ENCODE results near the gene SHPK.

Gene SHPK

DNA sequence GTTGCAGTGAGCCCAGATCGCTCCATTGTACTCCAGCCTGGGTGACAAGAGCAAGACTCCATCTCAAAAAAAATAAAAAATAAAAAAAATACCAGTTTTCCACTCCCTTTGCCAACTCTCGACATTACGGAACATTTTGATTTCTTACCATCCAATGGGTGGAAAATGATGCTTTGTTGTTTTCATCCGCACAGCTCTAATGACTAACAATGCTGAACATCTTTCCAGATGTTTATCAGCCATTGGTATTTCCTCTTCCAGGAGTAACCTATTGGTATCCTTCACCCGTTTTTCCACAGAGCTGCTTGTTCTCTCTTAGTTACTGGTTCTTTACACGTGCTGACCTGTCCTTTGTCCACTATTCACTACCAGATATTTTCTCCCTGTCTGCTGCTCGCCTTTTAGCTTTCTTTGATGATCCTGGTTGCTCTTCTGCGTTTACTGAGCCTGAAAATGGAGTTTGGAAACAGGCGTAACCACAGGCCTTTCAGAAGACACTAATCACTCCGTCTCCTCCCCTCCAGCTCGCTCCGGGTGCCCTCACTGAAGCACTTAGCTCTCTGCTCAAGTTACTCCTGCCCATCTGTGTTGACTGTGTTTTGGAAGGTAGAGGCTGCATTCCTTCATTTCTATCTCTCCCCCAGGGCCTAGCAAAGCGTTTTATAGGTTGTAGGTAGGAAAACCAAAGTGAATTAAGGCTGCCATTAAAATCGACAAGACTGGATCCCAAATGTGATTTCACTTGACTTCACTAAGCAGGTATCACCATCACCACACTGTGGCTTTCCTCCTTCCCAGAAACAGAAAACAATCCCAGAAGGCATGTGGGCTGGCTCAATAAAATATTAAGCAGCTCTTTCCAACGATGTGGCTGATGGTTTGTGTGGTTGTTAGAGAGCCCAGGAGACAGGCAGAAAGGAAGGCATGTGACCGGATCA lies 8.9 kb downstream of the SHPK start:
- no peak for FAIRE-seq

DNA sequence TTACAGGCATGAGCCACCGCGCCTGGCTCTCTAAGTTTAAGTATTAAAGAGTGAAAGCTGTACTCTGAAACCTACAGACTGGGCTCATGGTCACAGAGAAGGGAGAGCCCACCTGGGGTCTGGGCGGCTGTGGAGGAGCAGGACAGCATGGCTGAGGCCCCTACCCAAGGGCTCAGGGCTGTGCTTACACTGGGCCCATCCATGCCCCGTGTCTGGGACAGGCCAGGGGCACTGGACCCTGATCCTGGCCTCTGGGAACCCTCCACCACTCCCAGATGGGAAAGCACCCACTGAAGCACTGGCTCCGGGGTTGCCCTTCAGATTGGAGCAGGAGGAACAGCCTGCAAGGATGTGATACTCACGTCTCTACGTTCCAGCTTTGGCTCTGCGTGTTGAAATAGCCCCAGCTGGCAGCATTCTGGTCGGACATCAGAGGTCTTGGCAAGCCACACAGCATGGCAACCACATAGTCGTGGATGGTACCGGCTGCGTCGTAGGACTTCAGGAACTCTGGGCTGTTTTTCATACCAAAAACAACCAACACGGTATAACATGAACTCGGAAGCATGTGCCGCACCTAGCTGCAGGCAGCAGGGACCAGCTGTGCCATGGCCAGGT lies 13.0 kb downstream of the SHPK start:
- no peak for FAIRE-seq

DNA sequence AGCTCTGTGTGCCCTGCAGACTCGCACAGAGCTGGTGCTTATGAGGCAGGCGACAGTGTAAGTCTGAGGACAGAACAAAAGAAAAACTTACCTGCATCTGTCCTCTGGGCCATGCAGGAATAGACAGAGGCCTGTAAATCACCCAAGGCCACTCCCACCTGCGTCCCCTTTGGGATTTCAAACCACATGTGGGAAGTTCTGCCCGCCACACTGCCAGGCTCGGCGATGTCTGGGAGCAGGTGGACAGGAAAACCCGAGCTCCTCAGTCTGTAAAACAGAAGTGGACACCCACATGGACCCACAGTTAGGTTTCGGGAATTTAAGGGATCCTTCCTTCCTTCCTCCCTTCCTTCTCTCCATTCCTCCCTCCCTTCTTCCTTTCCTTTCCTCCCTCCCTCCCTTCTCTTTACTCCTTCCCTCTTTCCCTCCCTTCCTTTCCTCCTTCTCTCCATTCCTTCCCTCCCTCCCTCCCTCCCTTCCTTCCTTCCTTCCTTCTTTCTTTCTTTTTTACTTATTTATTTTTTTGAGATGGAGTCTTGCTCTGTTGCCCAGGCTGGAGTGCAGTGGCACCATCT lies 14.8 kb downstream of the SHPK start:
- no peak for FAIRE-seq

DNA sequence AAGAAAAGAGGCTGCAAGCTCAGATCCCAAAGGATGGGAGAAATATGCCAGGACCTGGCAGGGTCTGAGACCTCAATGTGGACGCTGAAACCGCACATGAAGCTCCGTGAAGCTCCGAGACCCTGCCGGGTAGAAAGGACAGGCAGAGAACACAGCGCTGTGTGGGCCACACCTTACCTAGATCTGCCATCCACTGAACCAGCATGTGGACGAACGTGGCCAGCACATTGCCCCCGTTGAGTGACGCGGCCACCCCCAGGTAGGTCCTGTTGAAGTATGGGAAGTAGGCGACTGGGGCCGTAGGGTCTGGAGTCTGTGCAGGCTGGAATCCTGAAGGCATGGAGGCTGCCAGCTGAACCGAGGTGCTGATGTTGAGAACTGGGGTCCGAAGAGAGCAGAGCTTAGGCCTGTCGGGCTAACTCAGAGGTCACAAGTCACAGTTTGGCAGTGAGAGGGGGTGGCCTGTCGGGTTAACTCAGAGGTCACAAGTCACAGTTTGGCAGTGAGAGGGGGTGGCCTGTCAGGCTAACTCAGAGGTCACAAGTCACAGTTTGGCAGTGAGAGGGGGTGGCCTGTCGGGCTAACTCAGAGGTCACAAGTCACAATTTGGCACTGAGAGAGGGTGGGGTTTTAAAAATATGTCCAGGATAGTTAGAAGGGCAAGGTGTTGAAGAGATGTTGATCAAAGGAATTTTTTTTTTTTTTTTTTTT lies 20.7 kb downstream of the SHPK start:
- FAIRE-seq: no peak

DNA sequence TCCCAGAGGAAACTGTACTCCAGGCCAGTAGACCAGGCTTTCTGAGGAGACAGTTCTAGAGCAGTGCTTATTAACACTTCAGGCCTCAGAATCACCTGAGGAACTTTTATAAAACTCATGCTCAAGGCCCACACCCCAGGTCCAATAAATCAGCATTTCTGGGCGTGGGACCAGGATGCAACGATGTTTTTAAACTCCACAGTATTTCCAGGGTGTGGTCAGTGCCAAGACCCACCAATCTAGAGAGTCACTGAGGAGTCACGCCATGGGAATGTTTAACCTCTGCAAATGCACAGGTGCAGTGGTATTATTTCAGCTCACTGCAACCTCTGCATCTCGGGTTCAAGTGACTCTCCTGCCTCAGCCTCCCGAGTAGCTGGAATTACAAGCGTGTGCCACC lies 22.9 kb downstream of the SHPK start:
- FAIRE-seq: no peak

DNA sequence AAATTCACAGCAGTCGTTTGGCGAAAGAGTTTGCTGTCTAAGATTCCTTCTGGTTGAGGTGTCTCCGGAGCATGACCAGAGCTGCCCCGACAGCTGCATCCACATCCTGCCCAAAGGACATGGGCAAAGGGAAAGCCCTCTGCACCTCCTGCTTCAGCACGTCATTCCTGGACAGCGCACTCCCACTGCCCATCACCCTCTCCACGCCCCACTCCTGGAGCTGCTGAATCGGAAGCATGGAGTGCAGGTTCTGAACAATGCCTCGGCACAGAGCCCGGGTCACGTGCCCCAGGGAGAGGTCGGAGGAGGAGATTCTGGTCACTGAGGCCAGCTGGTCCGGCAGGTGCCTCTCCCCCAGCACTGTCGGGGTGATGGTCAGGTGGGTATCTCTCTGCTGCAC lies 25.5 kb downstream of the SHPK start:
- no peak for FAIRE-seq

DNA sequence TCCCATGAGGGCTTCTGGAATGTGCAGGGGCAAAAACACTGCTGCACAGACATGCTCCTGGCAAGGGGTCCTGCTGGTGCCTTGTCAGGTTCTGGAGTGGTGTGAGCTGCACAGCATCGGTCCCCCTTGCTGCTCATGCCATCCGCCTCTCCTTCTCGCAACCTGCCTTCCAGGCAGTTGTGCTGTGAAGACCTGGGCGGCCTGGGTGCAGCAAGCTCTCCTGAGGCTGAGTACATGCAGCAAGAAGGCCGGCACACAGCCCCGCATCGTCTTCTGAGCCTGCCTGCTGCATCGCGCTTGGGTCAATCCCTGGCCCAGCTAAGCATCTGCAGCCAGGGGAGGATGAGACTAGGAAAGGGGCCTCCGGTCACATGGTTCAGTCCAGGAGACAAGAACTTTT lies 26.4 kb downstream of the SHPK start:
- no peak for FAIRE-seq

DNA sequence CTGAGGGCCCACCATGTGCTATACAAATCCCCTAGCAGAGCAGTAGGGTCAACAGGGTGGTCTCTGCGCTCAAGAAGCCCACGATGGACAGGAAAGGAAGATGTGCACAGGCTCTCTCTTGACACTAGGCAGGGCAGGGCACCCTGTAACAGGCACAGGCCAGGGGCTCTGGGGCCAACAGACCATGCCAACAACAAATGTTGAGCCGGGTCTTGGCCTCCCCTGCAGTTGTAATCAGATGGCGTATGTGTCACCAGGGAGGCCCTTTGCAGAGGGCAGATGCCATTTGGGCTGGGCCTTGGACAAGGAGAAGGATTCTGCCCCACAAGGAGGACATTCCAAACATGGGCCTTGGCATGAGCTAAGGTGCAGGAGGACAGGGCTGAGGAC lies 32.2 kb downstream of the SHPK start:
- FAIRE-seq: no peak

DNA sequence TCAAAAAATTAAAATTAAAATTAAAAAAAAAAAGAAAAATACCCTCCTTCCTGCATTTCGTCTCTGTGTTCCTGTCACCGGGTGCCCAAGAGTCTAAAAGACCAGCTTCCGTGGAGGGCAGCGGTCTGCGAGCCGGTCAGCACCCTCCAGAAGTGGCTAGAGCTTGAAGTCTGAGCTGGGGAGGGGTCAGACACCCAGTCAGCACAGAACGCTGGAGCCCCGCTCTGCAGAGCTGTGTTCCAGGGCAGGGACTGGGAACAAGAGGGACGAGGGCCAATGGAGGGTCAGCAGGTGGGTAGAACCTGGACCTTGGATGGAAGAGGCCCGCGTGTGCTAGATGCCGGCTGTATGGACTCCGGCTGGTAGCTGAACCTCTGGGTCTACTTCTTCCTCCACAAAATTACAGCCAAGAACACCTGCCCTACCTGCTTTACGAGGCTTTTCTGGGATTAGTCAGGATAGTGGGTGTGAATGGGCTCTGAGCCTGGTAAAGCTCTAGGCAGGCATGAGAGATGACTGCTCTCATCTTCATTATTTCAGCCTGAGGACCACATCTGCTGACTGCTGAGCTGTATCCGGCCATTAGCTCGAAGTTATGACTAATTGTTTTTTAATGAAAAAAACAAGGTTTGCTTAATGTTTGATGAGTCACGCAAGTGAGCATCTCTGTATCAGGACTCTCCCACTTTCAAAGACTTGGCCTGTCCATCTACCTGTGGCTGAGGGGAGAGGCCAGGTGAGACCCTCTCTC lies 32.8 kb downstream of the SHPK start:
- FAIRE-seq: no peak

DNA sequence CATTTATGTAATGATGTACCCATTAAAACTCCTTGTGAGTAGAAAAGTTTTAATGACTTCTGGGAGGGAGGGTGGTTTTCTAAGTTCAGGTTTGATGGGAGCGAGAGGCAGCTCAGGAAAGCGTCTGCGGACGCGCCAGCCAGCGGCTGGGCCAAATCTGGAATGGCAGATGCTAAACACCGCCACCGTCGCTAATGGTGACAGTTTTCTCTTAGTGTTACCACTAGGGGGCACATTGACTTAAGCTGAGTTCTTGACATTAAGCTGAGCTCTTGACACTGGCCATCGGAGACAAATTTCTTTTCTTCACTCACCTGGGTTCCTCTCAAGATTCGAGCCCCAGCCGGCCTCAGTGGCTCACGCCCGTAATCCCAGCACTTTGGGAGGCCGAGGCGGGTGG lies 33.6 kb downstream of the SHPK start:
- FAIRE-seq: no peak

DNA sequence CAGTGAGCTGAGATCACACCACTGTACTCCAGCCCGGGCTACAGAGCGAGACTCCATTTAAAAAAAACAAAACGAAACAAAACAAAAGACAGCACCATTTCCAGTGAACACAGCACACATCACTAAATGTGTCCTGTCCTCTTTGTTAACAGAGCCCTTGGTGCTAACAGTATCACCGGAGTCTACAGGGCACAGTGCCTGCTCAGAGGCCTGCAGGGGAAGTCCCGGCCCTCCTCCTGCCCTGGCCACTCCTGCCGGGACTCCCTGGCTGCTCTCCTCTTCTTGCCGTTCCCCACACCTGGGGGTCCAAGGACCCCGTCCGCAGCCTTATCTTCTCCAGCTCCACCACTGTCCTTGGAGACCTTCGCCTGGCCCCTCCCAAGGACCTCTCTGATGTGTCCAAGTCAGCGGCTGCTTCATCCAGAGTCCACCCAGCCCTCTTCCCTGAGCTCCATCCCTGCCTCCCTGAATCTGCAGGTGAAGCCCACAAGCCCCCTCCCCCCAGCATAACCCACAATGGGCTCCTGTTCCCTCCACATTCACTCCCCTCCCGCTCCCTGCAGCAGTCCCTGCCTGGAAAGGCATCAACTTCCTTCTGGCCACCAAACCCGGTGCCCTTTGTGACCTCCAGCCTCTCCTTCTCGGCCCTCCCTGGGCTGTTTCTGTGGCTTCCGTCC lies 35.4 kb downstream of the SHPK start:
- FAIRE-seq: no peak

DNA sequence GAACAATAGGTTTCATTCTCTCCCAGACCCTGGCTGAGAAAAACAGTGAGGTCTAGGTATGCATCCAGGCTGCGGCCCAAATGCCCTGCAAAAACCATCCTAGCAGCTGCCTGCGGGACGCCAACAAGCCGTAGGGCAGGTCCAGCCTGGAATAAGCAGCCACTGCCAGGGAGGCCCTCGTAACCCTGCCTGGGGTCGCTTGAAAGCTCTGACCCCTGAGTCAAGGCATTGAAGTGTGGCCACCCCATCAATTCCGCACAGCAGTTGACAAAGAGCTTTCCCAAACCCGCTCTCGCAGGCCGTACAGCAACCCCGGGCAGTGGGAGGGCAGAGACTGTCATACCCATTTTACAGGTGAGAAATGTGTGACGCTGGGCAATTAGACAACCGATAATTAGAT lies 38.0 kb downstream of the SHPK start:
- no peak for FAIRE-seq

DNA sequence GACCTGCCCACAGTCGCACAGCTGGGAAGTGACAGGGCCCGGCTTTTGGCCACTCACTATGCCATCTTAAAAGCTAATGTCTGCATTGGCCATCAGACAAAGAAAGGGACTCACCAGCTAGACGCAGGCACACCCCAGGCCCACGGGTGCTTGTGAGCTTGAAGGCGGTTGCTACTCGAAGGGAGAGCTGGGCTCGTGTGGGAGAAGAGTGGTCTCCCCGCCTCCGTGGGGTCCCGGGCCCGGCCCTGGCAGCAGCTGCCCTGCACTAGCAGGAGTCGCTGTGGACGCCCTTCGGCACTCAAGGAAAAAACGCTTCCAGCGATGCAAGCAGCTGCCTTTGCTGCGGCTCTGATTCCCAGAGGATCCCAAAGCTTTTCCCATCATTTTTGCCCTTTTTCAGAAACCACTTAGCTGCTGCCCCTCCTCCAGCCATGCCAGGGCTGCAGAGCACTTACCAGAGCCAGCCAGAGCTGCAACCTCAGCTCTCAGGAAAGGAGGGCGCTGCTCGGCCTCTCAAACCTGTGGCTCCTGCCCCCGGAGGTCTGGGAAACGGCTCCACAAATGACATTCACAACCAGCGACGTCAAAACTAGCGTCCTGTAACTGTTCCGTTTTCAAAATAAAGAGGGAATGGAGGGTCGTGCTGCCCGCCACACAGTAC lies 39.1 kb downstream of the SHPK start:
- FAIRE-seq: no peak

DNA sequence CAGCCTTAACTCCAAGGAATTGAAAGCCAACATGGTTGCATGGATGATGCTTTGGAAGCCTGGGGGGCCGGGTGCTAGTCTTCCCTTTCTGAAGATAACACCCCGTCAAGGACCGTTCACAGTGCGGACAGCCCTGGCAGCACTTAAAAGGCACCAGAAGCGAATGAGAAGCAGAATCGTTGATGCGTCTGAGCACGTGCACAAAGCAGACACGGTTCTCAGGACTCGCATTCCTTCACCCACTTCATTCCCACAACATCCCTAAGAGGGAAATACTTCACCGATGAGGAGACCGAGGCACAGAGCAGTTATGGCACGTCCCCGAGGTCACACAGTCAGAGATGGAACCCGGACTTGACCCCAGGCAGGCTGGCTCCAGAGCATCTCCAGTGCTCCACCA lies 41.1 kb downstream of the SHPK start:
- no peak for FAIRE-seq

DNA sequence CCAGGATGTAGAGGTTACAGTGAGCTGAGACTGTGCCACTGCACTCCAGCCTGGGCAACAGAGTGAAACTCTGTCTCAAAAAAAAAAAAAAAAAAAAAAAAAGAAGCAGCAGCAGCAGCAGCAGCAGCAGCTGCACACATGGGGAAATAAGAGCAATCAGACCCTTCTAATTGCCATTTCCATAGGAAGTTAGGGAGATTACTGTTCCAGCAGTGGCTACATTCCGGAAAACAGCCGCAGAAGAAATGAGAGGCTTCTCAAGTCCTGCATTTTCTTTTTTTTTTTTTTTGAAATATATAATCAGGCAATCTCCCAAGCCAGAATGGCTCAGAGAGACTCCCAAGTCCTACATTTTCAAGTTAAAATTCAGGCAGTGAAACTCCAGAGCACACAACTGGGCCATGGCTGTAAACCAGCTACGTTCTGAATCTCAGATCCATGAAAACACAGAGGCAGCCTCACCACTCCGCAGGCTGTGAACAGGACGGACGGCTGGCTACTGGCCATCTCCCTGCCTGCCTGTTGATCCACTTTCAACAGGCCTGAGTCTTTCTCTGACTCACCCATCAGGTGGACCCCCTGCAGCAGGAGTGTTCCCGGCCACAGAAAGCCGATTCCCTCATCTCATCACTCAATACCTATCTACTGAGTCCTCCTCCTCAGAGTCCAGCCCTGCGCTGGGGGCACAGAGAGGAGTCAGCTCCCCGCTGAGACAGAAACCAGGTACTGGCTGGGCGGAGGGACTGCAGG lies 41.8 kb downstream of the SHPK start:
- no peak for FAIRE-seq

DNA sequence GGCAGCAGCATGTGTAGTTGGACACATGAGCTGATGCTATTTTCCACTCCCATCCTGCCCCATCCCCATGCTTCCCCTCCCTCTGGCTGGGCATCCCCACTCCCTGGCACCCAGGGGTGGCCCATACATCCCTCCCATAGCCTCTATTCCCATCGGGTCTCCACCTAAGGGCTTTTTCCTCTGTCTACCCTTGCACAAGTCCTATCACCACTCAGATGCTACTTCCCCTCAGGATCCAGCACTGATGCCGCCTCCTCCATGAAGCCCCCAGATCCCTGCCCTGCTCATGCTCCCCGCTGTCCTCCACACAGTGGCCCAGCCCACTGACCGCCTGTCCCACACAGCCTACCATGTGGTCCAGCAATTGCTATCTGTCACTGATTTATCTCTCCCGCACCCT lies 42.7 kb downstream of the SHPK start:
- no peak for FAIRE-seq

DNA sequence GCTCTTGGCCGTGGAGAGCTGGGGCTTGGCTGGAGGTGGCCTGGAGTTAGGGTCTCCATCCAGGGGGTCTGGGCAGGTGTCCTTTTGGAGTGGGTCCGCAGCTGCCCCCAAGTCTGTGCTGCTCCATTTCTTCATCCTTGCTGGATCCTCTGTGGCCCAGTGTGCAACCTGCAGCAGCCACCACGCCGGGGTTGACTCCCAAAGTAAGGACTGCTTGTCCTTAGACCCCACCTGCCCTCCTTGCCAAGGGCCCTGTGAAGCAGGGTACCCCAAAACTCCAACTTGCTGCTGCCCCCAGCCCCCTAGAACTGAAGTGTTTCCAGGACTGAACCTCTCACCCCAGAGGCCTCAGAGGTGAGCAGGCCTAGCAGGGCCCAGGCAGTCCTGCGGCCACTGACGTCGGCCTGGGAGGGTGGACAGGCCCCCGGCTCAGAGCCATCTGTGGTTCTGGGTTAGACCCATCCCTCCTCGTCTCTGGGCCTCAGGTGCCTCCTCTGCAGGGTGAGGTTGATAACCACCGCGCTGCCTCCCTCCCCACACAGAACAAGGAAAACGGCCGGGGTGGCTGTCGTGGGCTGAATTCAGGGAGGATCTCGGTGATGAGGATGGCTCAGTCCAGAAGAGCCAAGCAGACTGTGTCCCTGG lies 43.7 kb downstream of the SHPK start:
- FAIRE-seq: no peak

DNA sequence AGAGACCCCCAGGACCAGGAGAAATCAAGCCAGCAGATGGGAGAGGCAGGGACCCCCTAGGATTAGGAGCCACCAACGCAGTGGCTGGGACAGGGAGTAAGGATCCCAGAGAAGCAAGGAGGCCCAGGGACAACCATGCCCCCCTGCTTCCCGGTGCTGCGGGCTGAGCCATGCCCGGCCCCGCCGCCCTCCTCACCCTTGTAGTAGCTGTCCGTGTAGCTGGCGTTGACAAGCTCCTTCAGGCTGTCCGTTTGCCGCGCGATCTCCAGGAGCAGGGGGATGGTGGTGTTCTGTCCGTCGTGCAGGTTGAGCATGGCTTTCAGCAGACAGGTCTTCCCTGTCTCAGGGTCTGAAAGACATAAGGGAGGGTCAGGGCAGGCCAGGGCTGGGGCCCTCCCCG lies 45.3 kb downstream of the SHPK start:
- no peak for FAIRE-seq

DNA sequence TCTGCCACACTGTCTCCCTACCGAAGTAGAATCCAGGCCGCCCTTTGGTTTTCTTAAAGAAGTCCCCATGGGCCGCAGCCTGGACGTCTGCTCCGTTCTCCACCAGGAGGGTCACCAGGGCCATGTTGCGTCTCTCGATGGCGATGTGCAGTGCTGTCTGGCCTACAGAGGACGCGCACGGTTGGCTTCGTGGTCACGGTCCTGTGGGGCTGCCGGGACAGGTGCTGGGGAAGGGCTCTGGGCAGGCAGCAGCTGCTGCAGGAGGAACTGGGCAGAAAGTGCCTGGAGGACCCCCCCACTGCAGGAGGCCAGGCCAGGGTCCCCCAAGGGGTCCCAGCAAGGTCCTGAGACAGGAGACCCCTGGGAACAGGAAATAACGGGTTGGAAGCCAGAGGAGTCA lies 45.8 kb downstream of the SHPK start:
- no peak for FAIRE-seq

DNA sequence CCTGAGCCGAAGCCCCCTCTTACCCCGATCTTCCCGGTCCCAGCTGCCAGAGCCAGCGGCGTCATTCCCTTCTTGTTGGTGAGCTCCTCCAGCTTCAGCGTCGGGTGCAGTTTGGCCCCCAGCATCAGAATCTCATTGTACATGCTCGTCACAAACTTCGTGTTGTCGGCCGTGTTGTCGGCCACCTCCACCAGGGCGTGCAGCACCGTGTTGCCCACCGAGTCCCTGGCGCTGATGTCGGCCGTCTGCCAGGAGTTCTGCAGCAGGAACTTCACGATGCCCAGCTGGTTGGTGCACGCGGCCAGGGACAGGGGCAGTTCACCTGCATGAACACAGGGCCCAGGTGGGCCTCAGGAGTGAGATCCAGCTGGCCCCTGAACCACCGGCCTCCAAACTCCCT lies 46.3 kb downstream of the SHPK start:
- FAIRE-seq: no peak
